GM10847 (cell line): ENCODE measurements around the gene ICAM2.

Source experiments
- POLR2A ChIP-seq: IDR thresholded peaks from 2 replicates; pipeline ENCODE4 v1.6.1; 2011; ENCODE audit not compliant: insufficient read length; ENCODE audit errors: extremely low read depth

Gene ICAM2

DNA sequence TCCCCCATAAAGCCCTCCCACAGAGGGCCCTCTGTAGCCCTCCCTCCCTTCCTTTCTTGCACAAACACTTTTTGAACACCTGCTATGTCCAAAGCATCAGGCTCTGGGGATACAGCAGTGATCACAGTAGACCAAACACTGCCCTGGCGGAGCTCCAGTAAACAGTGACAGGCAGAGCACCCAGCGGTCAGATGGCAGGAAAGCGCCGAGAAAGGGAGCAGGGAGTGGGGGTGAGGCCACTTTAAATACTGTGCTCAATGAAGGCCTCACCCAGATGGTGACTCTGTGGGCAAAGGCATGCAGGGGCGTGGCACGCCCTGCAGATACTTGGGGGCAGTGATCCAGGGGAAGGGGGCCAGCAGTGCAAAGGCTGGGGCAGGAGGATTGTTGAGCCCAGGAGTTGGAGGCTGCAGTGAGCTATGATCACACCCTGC, 14.7 kb downstream of the ICAM2 start:
- no peak for TF ChIP-seq POLR2A

- TF ChIP-seq POLR2A = no peak
These were observed 15.3 kb downstream of the ICAM2 start for GRCh38 chr17:64004903-64005733.

- no peak for TF ChIP-seq POLR2A
These were observed 16.1 kb downstream of the ICAM2 start for GRCh38 chr17:64004218-64004770.

DNA sequence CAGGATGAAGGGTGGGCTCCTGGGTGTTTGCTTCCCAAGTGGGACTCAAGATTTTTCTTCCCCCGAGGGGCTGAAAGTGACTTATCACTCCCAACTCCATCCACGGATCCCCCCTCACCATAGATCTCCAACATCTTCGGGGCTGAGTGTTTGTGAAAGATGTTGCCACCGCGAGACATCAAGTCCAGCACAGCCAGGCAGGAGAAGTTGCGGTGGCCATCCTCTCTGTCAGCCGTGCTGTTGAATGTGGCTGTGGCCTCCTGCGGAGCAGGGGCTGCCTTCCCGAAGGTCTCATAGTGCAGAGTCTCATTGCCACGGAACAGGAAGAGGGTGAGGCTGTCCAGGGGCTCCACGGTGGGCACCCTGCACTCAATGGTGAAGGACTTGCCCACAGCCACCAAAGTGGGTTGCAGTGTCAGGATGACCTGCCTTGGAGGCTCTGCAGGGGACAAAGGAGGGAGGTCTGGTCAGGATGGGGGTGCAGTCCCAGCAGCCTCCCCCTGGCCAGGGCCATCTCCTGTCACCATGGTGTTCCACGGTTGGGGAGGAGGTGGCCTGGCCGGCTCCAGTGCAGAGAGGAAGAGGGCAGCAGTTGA, 16.8 kb downstream of the ICAM2 start:
- no peak for TF ChIP-seq POLR2A

DNA sequence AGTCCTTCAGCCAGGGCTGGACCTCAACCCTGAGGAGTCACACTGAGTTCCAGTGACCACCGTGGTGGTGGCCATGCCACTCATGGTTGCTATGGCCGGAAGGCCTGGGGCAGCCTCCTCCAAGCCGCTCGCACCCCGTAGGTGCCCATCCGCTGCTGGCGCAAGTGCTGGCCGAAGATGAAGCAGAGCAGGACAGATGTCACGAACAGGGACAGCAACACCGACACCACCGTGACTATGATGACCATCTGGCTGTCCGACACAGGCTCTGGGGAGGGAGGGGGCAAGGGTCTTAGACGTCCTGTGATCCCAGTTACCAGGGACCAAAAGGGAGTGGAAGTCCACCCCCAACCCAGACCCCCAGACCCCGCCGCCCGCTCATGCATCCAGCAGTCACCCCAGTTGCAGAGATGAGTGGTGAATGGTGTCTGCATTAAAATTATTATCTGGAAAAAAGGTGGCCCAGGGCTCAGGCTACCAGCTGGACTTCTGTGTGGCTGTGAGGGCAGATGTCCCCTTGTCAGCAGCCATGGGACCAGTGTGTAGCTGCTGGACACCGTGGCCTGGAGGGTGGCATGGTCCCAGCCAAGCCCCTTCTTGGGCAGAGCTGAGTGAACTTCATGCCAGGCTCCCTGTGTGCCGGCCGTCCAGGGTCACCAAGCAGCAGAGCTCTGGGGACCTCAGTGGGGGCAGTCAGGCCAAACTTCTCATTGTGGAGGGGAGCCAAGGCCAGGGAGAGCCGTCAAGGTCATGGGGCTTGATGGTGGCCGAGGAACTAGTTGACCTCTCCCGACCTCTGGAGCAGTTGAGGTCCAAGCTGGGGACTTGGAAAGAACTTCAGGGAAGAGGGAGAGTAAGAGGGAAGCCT, 17.5 kb downstream of the ICAM2 start:
- TF ChIP-seq POLR2A = no peak

- TF ChIP-seq POLR2A = no peak
These were observed 18.5 kb downstream of the ICAM2 start for GRCh38 chr17:64001763-64002529.

GRCh38 chr17:64001091-64001579, 19.3 kb downstream of the ICAM2 start:
- no peak for TF ChIP-seq POLR2A

DNA sequence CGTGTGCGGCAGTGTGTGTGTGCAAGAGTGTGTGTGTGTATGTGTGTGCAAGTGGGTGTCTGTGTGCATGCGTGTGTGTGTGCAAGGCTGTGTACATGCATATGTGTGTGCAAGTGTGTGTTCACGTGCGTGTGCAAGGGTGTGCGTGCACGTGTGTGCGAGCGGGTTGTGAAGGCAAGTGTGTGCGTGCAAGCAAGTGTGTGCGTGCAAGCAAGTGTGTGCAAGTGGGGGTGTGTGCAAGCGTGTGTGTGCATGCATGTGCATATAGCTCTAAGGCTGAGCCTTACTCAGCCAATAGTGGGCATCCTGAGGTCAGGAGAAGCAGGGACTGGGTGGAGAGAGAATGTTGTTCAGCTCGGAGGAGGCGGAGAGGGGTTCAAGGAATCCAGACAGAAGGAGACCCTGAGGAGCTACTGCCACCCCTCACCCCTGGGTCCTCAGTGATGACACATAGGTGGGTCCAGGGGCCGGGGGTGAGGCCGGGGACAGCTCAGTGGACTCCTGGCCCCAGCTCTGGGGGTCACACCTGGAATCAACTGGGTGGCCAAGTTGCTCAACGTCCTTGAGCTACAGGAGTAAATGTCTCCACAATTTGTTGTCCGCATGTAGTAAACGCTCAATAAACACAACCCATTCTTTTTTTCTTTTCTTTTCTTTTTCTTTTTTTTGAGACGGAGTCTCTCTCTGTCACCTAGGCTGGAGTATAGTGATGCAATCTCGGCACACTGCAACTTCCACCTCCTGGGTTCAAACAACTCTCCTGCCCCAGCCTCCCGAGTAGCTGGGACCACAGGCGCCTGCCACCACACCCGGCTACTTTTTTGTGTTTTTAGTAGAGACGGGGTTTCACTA, 20.5 kb downstream of the ICAM2 start:
- TF ChIP-seq POLR2A = no peak

DNA sequence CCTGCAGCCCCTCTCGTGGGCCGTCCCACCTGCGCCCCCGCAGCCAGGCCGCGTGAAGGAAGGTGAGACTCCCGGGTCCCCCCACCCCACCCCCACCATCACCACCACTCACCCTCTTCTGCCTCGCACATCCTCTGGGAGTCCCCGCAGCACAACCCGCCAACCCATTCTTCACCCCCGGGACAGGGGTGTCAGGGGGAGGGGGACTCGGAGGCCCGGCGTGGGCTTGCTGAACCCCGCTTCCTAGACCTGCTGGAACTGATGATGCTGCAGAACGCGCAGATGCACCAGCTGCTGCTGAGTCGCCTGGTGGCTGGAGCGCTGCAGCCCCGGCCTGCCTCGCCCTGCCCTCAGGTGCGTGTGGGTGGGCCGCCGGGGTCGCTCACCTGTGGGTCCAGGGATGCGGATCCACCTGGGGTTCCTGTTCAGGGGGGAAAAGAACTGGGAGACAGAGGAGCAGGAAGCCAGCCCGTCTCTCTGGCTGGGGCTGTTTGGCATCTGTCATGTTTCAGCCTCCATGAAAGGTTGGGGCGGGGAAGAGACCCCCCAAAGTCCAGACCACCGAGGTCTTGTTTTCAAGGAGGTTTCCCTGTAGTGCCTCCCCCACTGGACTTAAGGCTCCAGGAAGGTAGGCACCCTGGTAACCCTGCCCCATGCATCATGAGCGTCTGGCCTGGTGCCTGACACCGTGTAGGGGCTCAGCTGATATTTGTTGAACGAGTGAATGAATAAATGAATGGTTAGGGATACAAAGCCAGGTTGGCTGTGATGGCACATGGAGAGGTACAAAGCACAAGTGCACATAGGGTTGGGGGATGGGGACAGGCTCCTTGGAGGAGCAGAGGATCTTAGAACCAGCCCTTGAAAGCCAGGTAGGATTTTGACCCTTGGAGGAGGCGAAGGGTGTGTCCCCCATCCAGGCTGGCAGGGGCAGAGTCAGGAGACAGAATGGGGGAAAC, 21.4 kb downstream of the ICAM2 start:
- no peak for TF ChIP-seq POLR2A

DNA sequence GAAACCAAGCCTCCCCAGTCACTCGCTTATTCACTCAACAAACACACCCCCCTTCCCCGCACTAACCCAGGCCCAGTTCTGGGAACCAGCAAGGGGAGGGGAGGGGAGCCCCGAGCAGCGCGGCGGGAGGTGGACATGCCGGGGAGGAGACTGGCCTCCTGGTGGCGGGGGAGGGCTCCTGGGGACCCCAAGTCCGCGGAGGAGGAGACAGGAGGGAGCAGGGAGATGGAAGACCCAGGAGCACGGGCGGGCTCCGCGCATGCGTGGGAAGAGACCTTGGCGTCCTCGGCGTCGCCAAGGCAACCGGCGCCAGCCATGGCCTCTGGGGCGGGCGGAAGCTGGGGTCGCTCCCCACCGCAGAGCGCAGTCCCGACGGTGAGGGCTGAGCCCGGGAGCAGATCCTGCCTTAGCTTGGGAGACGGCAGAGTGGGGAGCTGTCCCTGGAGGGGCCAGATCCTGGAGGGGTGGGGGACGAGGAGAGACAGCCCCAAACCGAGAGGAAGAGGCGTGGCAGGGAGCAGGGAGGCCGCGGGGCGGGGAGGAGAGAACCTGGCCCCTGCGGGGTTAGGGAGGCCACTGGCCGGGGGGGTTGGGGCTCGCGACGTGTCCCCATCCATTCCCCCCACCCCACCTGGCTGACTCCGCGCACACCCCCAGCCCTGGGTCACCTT, 22.2 kb downstream of the ICAM2 start, which contains the start of gene PRR29:
Gene PRR29, plus strand, starts transcription at position 302 of the 671 bp plus-strand sequence. Its CDS starts 14 bp downstream, at position 316.
- no peak for TF ChIP-seq POLR2A

- TF ChIP-seq POLR2A = no peak
These were observed 22.9 kb downstream of the ICAM2 start for GRCh38 chr17:63997341-63998048.
